Activated CD8-positive, alpha-beta memory T cell treated with anti-CD3 and anti-CD28 coated beads, Interleukin-2, amount 10 ng/mL, durations not matched to agents 7 days and 5 days (primary cell): Measurements from ENCODE around the gene ITPK1. TPM values are rescaled to one million over a fixed set of nuclear protein-coding genes. Genes with fewer than 3 reads are reported as not detected.

ENCODE experiments used
- ATAC-seq: fragments of 150-1000 bp; cut with Tn5 transposase; one replicate; pipeline ENCODE4 v1.10.0; 2021; ENCODE audit warnings: moderate library complexity
- CTCF ChIA-PET: fragments of 350-600 bp; sonication (Branson Sonifier 250); formaldehyde crosslinking; loops from one replicate; lab custom pipeline; 2021; ENCODE audit warnings: antibody characterized with exemption; lab: Charles Lee
- DNase-seq: peaks from one replicate; pipeline ENCODE4 v3.0.0-alpha.2; 2020
- H3K27ac Mint-ChIP-seq: one replicate; pipeline ENCODE4 v1.8.0; 2021; ENCODE audit warnings: mild to moderate bottlenecking, mixed read lengths
- H3K27me3 Mint-ChIP-seq: one replicate; pipeline ENCODE4 v1.8.0; 2021; ENCODE audit warnings: mixed read lengths
- H3K36me3 Mint-ChIP-seq: one replicate; pipeline ENCODE4 v1.8.0; 2021; ENCODE audit warnings: mild to moderate bottlenecking, mixed read lengths
- H3K4me1 Mint-ChIP-seq: one replicate; pipeline ENCODE4 v1.8.0; 2021; ENCODE audit warnings: mixed read lengths
- H3K4me3 Mint-ChIP-seq: one replicate; pipeline ENCODE4 v1.8.0; 2021; ENCODE audit warnings: mild to moderate bottlenecking, moderate library complexity, mixed read lengths
- H3K9me3 Mint-ChIP-seq: one replicate; pipeline ENCODE4 v1.8.0; 2022; ENCODE audit warnings: low read depth, mixed read lengths
- total RNA-seq, 2 experiments: library from RNA; stranded (reverse); gene quantifications; one replicate each; pipeline ENCODE4 v1.2.3, GENCODE V29; 2021

ITPK1 gene
- total RNA-seq, 2 experiments from 2014 or later, result 96.1 to 103 TPM

- H3K27me3 Mint-ChIP-seq, result no peaks in the 10 kb centered on the region
- DNase-seq, result no peak
- no peaks in the 10 kb centered on the region for H3K9me3 Mint-ChIP-seq
- peaks cover 9% of the 10 kb centered on the region for H3K36me3 Mint-ChIP-seq
- H3K4me1 Mint-ChIP-seq, result peaks cover 7% of the 10 kb centered on the region
- ATAC-seq, result no peak
- H3K27ac Mint-ChIP-seq, result no peak overlapping the region
- CTCF ChIA-PET, result interaction anchor here (0.9 to 2.5 kb wide), 5 partner anchors 11 to 177 kb away, joined by 3 to 8 read pairs (median 3); no protein-coding TSS in a partner anchor
- no peak overlapping the region for H3K4me3 Mint-ChIP-seq
These were observed 160.3 kb downstream of the ITPK1 start for GRCh38 chr14:92955381-92955780.

GRCh38 chr14:92954933-92955332 lies 160.8 kb downstream of the ITPK1 start:
- DNase-seq (no peak), ATAC-seq (no peak)
- Mint-ChIP-seq H3K27me3 (no peaks in the 10 kb centered on the region), H3K4me3 (no peak overlapping the region), H3K27ac (no peak overlapping the region), H3K9me3 (no peaks in the 10 kb centered on the region), H3K36me3 (peaks cover 9% of the 10 kb centered on the region), H3K4me1 (peaks cover 7% of the 10 kb centered on the region)
- CTCF ChIA-PET, result interaction anchor here (0.9 to 2.5 kb wide), 6 partner anchors 11 to 184 kb away, joined by 3 to 8 read pairs (median 6); no protein-coding TSS in a partner anchor

GRCh38 chr14:92953526-92953925 lies 162.2 kb downstream of the ITPK1 start:
- peaks cover 10% of the 10 kb centered on the region for H3K36me3 Mint-ChIP-seq
- H3K4me3 Mint-ChIP-seq, result no peak overlapping the region
- CTCF ChIA-PET, result interaction anchor here (0.6 to 3.0 kb wide), 4 partner anchors 29 to 187 kb away, joined by 3 to 21 read pairs (median 6); no protein-coding TSS in a partner anchor
- no peaks in the 10 kb centered on the region for H3K27me3 Mint-ChIP-seq
- peaks cover 7% of the 10 kb centered on the region for H3K4me1 Mint-ChIP-seq
- no peak overlapping the region for H3K27ac Mint-ChIP-seq
- DNase-seq (no peak), ATAC-seq (no peak)
- H3K9me3 Mint-ChIP-seq, result no peaks in the 10 kb centered on the region

- H3K9me3 Mint-ChIP-seq, result no peaks in the 10 kb centered on the region
- no peaks in the 10 kb centered on the region for H3K27me3 Mint-ChIP-seq
- H3K27ac Mint-ChIP-seq, result no peak overlapping the region
- CTCF ChIA-PET, result interaction anchor here (0.6 to 3.0 kb wide), 25 partner anchors 10 to 557 kb away, joined by 3 to 29 read pairs (median 5); partner anchors contain the start of genes GON7 and ITPK1
- peaks cover 7% of the 10 kb centered on the region for H3K4me1 Mint-ChIP-seq
- peaks cover 10% of the 10 kb centered on the region for H3K36me3 Mint-ChIP-seq
- DNase-seq, result no peak
- H3K4me3 Mint-ChIP-seq, result no peak overlapping the region
- ATAC-seq, result no peak
These were observed 163.0 kb downstream of the ITPK1 start for GRCh38 chr14:92952481-92953298.

GRCh38 chr14:92951912-92952471 lies 163.7 kb downstream of the ITPK1 start:
- peak; percentile 86 for DNase-seq
- Mint-ChIP-seq H3K27ac (peak overlapping the region; percentile 60), H3K27me3 (no peaks in the 10 kb centered on the region), H3K4me3 (no peak overlapping the region), H3K9me3 (no peaks in the 10 kb centered on the region), H3K36me3 (peaks cover 10% of the 10 kb centered on the region), H3K4me1 (peaks cover 7% of the 10 kb centered on the region)
- ATAC-seq, result peak; percentile 95
- CTCF ChIA-PET, result interaction anchor here (0.6 to 3.0 kb wide), 26 partner anchors 11 to 556 kb away, joined by 3 to 29 read pairs (median 4); partner anchors contain the start of genes GON7 and ITPK1

- DNase-seq, result no peak
- Mint-ChIP-seq H3K9me3 (no peaks in the 10 kb centered on the region), H3K36me3 (peaks cover 10% of the 10 kb centered on the region), H3K4me1 (peaks cover 7% of the 10 kb centered on the region), H3K27ac (no peak overlapping the region), H3K4me3 (no peak overlapping the region), H3K27me3 (no peaks in the 10 kb centered on the region)
- ATAC-seq, result no peak
- CTCF ChIA-PET, result interaction anchor here (0.7 to 3.0 kb wide), 14 partner anchors 12 to 255 kb away, joined by 3 to 29 read pairs (median 4); partner anchors contain the start of gene GON7
These were observed 164.5 kb downstream of the ITPK1 start for GRCh38 chr14:92951261-92951660.

- Mint-ChIP-seq H3K4me3 (no peak overlapping the region), H3K27ac (no peak overlapping the region), H3K4me1 (peaks cover 7% of the 10 kb centered on the region), H3K36me3 (peaks cover 10% of the 10 kb centered on the region), H3K27me3 (no peaks in the 10 kb centered on the region), H3K9me3 (no peaks in the 10 kb centered on the region)
- DNase-seq (no peak), ATAC-seq (no peak)
- CTCF ChIA-PET, result no interaction called here
These were observed 165.0 kb downstream of the ITPK1 start for GRCh38 chr14:92950773-92951172.

- Mint-ChIP-seq H3K27me3 (no peaks in the 10 kb centered on the region), H3K36me3 (peaks cover 10% of the 10 kb centered on the region), H3K4me3 (no peak overlapping the region), H3K4me1 (peaks cover 7% of the 10 kb centered on the region), H3K27ac (no peak overlapping the region), H3K9me3 (no peaks in the 10 kb centered on the region)
- DNase-seq, result no peak
- CTCF ChIA-PET, result no interaction called here
- no peak for ATAC-seq
These were observed 165.6 kb downstream of the ITPK1 start for GRCh38 chr14:92950193-92950540.

- H3K36me3 Mint-ChIP-seq, result peaks cover 10% of the 10 kb centered on the region
- no peak overlapping the region for H3K27ac Mint-ChIP-seq
- H3K4me1 Mint-ChIP-seq, result peaks cover 7% of the 10 kb centered on the region
- CTCF ChIA-PET, result no interaction called here
- H3K27me3 Mint-ChIP-seq, result no peaks in the 10 kb centered on the region
- no peak overlapping the region for H3K4me3 Mint-ChIP-seq
- ATAC-seq (no peak), DNase-seq (no peak)
- H3K9me3 Mint-ChIP-seq, result no peaks in the 10 kb centered on the region
These were observed 166.1 kb downstream of the ITPK1 start for GRCh38 chr14:92949496-92950192.

GRCh38 chr14:92948647-92949046 lies 167.1 kb downstream of the ITPK1 start:
- DNase-seq, result no peak
- CTCF ChIA-PET, result no interaction called here
- Mint-ChIP-seq H3K9me3 (no peaks in the 10 kb centered on the region), H3K4me3 (no peak overlapping the region), H3K27me3 (no peaks in the 10 kb centered on the region), H3K4me1 (peaks cover 7% of the 10 kb centered on the region), H3K27ac (no peak overlapping the region), H3K36me3 (peaks cover 10% of the 10 kb centered on the region)
- no peak for ATAC-seq

GRCh38 chr14:92946847-92947545 lies 168.7 kb downstream of the ITPK1 start:
- Mint-ChIP-seq H3K27me3 (no peaks in the 10 kb centered on the region), H3K4me1 (peaks cover 3% of the 10 kb centered on the region), H3K27ac (no peak overlapping the region), H3K4me3 (no peak overlapping the region), H3K9me3 (no peaks in the 10 kb centered on the region), H3K36me3 (peaks cover 10% of the 10 kb centered on the region)
- no peak for DNase-seq
- CTCF ChIA-PET, result interaction anchor here (0.7 kb wide), 1 partner anchor 192 kb away, joined by 3 read pairs; no protein-coding TSS in a partner anchor
- ATAC-seq, result no peak

GRCh38 chr14:92945959-92946846 lies 169.5 kb downstream of the ITPK1 start:
- Mint-ChIP-seq H3K27me3 (no peaks in the 10 kb centered on the region), H3K27ac (no peak overlapping the region), H3K4me1 (no peaks in the 10 kb centered on the region), H3K9me3 (no peaks in the 10 kb centered on the region), H3K4me3 (no peak overlapping the region), H3K36me3 (peaks cover 7% of the 10 kb centered on the region)
- DNase-seq, result no peak
- CTCF ChIA-PET, result interaction anchor here (0.7 kb wide), 1 partner anchor 193 kb away, joined by 3 read pairs; no protein-coding TSS in a partner anchor
- ATAC-seq, result no peak
